ENCODE results near the gene KCNJ15. TPM values are rescaled to one million over a fixed set of nuclear protein-coding genes. Genes with fewer than 3 reads are reported as not detected.

Gene KCNJ15
- total RNA-seq, 4 donors from 2014 or later, result 0.31 to 1.1 (median 0.81) TPM; not detected in 1

- Histone ChIP-seq H3K27ac (no peak overlapping the region), H3K4me1 (peaks cover 0 to 12% (median 11%) of the 10 kb centered on the region in 3 donors), H3K9me3 (no peaks in the 10 kb centered on the region), H3K27me3 (peaks cover 6% of the 10 kb centered on the region), H3K4me3 (no peak overlapping the region), H3K36me3 (no peaks in the 10 kb centered on the region)
- WGBS, 2 donors (ENCODE audit: low coverage in 1 of 2), result 60% methylated on average over 1 of the region's 5 CpGs; no CpG with 5 or more reads in 1 of the 2 donors
- ATAC-seq, result no peak
- no peak for TF ChIP-seq EP300 (IDR thresholded peaks at IDR 0.05)
- TF ChIP-seq POLR2AphosphoS5 (IDR thresholded peaks at IDR 0.05), result no peak
- TF ChIP-seq POLR2A (IDR thresholded peaks at IDR 0.05), result no peak
- no peak for TF ChIP-seq CTCF (IDR thresholded peaks at IDR 0.05)
Observed at GRCh38 chr21:38293113-38293512, 36.3 kb downstream of the KCNJ15 start.

GRCh38 chr21:38293765-38294164 is 37.0 kb downstream of the KCNJ15 start:
- no peak overlapping the region for H3K27ac ChIP-seq
- no peaks in the 10 kb centered on the region for H3K36me3 ChIP-seq
- no peak for ATAC-seq
- TF ChIP-seq EP300 (IDR thresholded peaks at IDR 0.05) (no peak), CTCF (IDR thresholded peaks at IDR 0.05) (no peak), POLR2A (IDR thresholded peaks at IDR 0.05) (no peak), POLR2AphosphoS5 (IDR thresholded peaks at IDR 0.05) (no peak)
- peaks cover 0 to 12% (median 11%) of the 10 kb centered on the region in 3 donors for H3K4me1 ChIP-seq
- peaks cover 8% of the 10 kb centered on the region for H3K27me3 ChIP-seq
- no peak overlapping the region for H3K4me3 ChIP-seq
- no peaks in the 10 kb centered on the region for H3K9me3 ChIP-seq
- WGBS, 2 donors (ENCODE audit: low coverage in 1 of 2), result 34 to 56% methylated on average over 5 of the region's 5 CpGs

GRCh38 chr21:38294609-38295008 is 37.8 kb downstream of the KCNJ15 start:
- H3K4me3 ChIP-seq, result no peak overlapping the region
- H3K27ac ChIP-seq, result no peak overlapping the region
- 62 to 79% methylated on average over 2 of the region's 2 CpGs for WGBS, 2 donors (ENCODE audit: low coverage in 1 of 2)
- no peaks in the 10 kb centered on the region for H3K36me3 ChIP-seq
- no peak for TF ChIP-seq EP300 (IDR thresholded peaks at IDR 0.05)
- TF ChIP-seq CTCF (IDR thresholded peaks at IDR 0.05), result no peak
- TF ChIP-seq POLR2AphosphoS5 (IDR thresholded peaks at IDR 0.05), result no peak
- TF ChIP-seq POLR2A (IDR thresholded peaks at IDR 0.05), result no peak
- peaks cover 16% of the 10 kb centered on the region for H3K27me3 ChIP-seq
- peaks cover 0 to 12% (median 11%) of the 10 kb centered on the region in 3 donors for H3K4me1 ChIP-seq
- ATAC-seq, result no peak
- no peaks in the 10 kb centered on the region for H3K9me3 ChIP-seq

- TF ChIP-seq CTCF (IDR thresholded peaks at IDR 0.05) (no peak), EP300 (IDR thresholded peaks at IDR 0.05) (no peak), POLR2AphosphoS5 (IDR thresholded peaks at IDR 0.05) (no peak), POLR2A (IDR thresholded peaks at IDR 0.05) (no peak)
- Histone ChIP-seq H3K27ac (peak overlapping the region in 2 of 4 donors; percentile 16 to 24), H3K36me3 (no peaks in the 10 kb centered on the region), H3K4me1 (peaks cover 0 to 12% (median 11%) of the 10 kb centered on the region in 3 donors), H3K9me3 (no peaks in the 10 kb centered on the region), H3K4me3 (no peak overlapping the region), H3K27me3 (peaks cover 28% of the 10 kb centered on the region)
- 25 to 33% methylated on average over 8 of the region's 8 CpGs for WGBS, 2 donors (ENCODE audit: low coverage in 1 of 2)
- ATAC-seq, result peak; percentile 46
Observed at GRCh38 chr21:38295997-38296764, 39.4 kb downstream of the KCNJ15 start.

GRCh38 chr21:38297194-38297631 is 40.4 kb downstream of the KCNJ15 start:
- Histone ChIP-seq H3K27ac (peak overlapping the region in 1 of 4 donors; percentile 16), H3K9me3 (no peaks in the 10 kb centered on the region), H3K4me1 (peaks cover 0 to 12% (median 11%) of the 10 kb centered on the region in 3 donors), H3K36me3 (no peaks in the 10 kb centered on the region), H3K4me3 (no peak overlapping the region), H3K27me3 (peaks cover 31% of the 10 kb centered on the region)
- TF ChIP-seq POLR2AphosphoS5 (IDR thresholded peaks at IDR 0.05) (no peak), EP300 (IDR thresholded peaks at IDR 0.05) (no peak), POLR2A (IDR thresholded peaks at IDR 0.05) (no peak), CTCF (IDR thresholded peaks at IDR 0.05) (no peak)
- no peak for ATAC-seq
- WGBS, 2 donors (ENCODE audit: low coverage in 1 of 2), result 0 to 8% methylated on average over 2 to 3 of the region's 3 CpGs
